Osteoblast (primary cell): Measurements from ENCODE around the gene NTRK2. TPM values are rescaled to one million over a fixed set of nuclear protein-coding genes. Genes with fewer than 3 reads are reported as not detected.

Source experiments
- DNase-seq: peaks from one replicate; pipeline ENCODE4 v3.0.0; 2011; ENCODE audit warnings: low spot score, mixed read lengths; ENCODE audit not compliant: insufficient read length; ENCODE audit errors: missing footprints
- H2AFZ ChIP-seq: 2 replicates; pipeline ENCODE4 v1.6.0; 2011; ENCODE audit warnings: mild to moderate bottlenecking, low read length
- H3K27ac ChIP-seq: 2 replicates; pipeline ENCODE4 v1.5.1; 2011; ENCODE audit warnings: mild to moderate bottlenecking, low read depth, low read length, moderate library complexity
- H3K27me3 ChIP-seq: 2 replicates; pipeline ENCODE4 v1.6.0; 2012; ENCODE audit warnings: mild to moderate bottlenecking, control low read depth, inconsistent platforms, low read length, moderate library complexity; ENCODE audit not compliant: insufficient read depth
- H3K36me3 ChIP-seq: 2 replicates; pipeline ENCODE4 v1.5.1; 2011; ENCODE audit warnings: mild to moderate bottlenecking, low read length, control low read depth, moderate library complexity; ENCODE audit not compliant: insufficient read depth
- H3K4me1 ChIP-seq: 2 replicates; pipeline ENCODE4 v1.5.1; 2011; ENCODE audit warnings: mild to moderate bottlenecking, low read length, control low read depth, moderate library complexity; ENCODE audit not compliant: insufficient read depth
- H3K4me2 ChIP-seq: 2 replicates; pipeline ENCODE4 v1.6.0; 2011; ENCODE audit warnings: mild to moderate bottlenecking, low read length; ENCODE audit not compliant: insufficient read depth
- H3K4me3 ChIP-seq: fragments of 200-600 bp; sonication (generic); 3 replicates; pipeline ENCODE4 v1.5.1; 2012; ENCODE audit warnings: mild to moderate bottlenecking, low read length, inconsistent platforms; ENCODE audit not compliant: insufficient read depth
- H3K79me2 ChIP-seq: 2 replicates; pipeline ENCODE4 v1.6.0; 2012; ENCODE audit warnings: mild to moderate bottlenecking, low read length, control low read depth, inconsistent platforms; ENCODE audit not compliant: insufficient read depth
- H3K9me3 ChIP-seq: 2 replicates; pipeline ENCODE4 v1.5.1; 2011; ENCODE audit warnings: low read depth, low read length, control low read depth
- H4K20me1 ChIP-seq: 2 replicates; pipeline ENCODE4 v1.6.0; 2012; ENCODE audit warnings: mild to moderate bottlenecking, low read length, control low read depth; ENCODE audit not compliant: insufficient read depth
- total RNA-seq: library from RNA; depleted of rRNA; stranded (reverse); fragments of >200 nt; gene quantifications from 2 replicates; pipeline ENCODE4 v1.2.3, GENCODE V29; 2012
- TF ChIP-seq, protein P1 (sequence below): IDR thresholded peaks from 2 replicates; pipeline ENCODE4 v1.5.1; 2011; ENCODE audit warnings: mild to moderate bottlenecking, low read depth, low read length, moderate library complexity; ENCODE audit errors: extremely low read depth

Gene NTRK2
- total RNA-seq, 1 donor = 3.3 TPM

DNA sequence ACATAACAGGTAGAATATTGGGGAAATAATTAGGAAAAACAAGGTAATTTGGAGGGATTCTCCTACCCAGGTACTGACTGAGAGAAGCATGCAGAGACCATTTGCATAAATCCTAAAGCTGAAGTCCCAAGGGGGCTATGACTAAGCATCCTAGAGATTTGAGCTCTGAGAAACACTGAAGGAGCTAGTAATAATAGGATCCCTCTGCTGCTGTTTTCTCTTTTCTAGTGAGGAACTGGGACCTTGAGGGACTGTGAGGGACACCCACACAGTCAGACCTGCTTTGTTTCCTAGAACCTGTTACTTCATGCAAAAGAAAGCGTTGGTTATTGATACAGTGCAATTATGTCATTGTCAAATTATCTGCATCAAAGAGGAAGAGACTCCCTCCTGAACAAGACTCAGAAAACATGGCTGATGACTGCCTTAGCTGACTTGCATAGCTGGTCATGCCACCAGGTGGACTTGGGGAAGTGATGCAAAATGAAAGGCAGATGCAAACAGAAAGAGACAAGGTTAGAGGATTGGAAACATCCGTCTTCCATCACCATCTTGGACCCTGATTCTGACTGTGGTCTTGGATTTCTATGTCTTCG is 335.4 kb downstream of the NTRK2 start:
- H3K27me3 ChIP-seq = no peaks in the 10 kb centered on the region
- H3K4me1 ChIP-seq = no peaks in the 10 kb centered on the region
- H4K20me1 ChIP-seq = no peaks in the 10 kb centered on the region
- no peaks in the 10 kb centered on the region for H3K36me3 ChIP-seq
- no peaks in the 10 kb centered on the region for H3K9me3 ChIP-seq
- H3K79me2 ChIP-seq = no peaks in the 10 kb centered on the region
- H3K4me3 ChIP-seq = no peak overlapping the region
- no peak overlapping the region for H2AFZ ChIP-seq
- no peak for DNase-seq
- TF ChIP-seq, protein P1, sequence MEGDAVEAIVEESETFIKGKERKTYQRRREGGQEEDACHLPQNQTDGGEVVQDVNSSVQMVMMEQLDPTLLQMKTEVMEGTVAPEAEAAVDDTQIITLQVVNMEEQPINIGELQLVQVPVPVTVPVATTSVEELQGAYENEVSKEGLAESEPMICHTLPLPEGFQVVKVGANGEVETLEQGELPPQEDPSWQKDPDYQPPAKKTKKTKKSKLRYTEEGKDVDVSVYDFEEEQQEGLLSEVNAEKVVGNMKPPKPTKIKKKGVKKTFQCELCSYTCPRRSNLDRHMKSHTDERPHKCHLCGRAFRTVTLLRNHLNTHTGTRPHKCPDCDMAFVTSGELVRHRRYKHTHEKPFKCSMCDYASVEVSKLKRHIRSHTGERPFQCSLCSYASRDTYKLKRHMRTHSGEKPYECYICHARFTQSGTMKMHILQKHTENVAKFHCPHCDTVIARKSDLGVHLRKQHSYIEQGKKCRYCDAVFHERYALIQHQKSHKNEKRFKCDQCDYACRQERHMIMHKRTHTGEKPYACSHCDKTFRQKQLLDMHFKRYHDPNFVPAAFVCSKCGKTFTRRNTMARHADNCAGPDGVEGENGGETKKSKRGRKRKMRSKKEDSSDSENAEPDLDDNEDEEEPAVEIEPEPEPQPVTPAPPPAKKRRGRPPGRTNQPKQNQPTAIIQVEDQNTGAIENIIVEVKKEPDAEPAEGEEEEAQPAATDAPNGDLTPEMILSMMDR = no peak
- no peak overlapping the region for H3K27ac ChIP-seq
- H3K4me2 ChIP-seq = no peak overlapping the region

DNA sequence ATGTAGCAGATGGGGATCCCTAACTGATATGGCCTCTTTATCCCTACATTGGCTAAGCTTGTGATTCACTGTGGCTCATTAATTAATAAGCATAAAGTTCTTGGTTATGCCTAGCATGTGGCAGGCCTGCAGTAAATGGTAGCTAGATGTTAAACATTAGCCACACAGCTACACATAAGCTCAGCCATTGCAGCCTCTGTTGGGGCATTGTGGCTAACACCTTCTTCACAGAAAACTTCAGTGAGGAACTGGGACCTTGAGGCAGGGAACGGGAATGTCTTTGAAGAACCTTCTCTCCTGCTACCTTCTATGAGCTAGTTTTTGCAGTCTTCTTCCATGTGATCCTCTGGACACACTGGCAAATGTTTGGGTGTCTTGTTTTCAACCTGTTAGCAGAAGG is 338.2 kb downstream of the NTRK2 start:
- H3K9me3 ChIP-seq = no peaks in the 10 kb centered on the region
- no peak overlapping the region for H2AFZ ChIP-seq
- no peak for DNase-seq
- H3K36me3 ChIP-seq = no peaks in the 10 kb centered on the region
- TF ChIP-seq, protein P1 = no peak
- no peak overlapping the region for H3K4me3 ChIP-seq
- H3K4me1 ChIP-seq = no peaks in the 10 kb centered on the region
- no peak overlapping the region for H3K4me2 ChIP-seq
- H3K79me2 ChIP-seq = no peaks in the 10 kb centered on the region
- no peaks in the 10 kb centered on the region for H3K27me3 ChIP-seq
- no peaks in the 10 kb centered on the region for H4K20me1 ChIP-seq
- no peak overlapping the region for H3K27ac ChIP-seq

DNA sequence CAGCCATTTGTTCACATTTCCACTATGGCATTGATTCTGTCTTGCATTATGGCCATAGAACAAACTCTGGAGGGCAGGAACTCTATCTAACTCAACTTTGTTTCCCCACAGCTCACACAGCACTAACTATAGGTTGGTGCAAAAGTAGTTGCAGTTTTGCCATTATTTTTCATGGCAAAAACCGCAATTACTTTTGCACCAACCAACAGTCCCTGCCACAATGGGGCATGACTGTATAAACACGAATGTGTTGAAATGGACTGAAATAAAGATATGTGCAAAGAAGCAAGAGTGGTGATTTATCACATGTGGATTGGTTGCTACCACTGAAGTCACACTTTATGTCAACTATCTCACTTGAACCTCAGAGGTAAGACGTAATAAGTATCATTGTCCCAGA is 338.7 kb downstream of the NTRK2 start:
- Histone ChIP-seq H3K4me2 (no peak overlapping the region), H3K4me3 (no peak overlapping the region), H3K9me3 (no peaks in the 10 kb centered on the region), H3K79me2 (no peaks in the 10 kb centered on the region), H3K27me3 (no peaks in the 10 kb centered on the region), H3K4me1 (no peaks in the 10 kb centered on the region), H2AFZ (no peak overlapping the region), H4K20me1 (no peaks in the 10 kb centered on the region), H3K36me3 (no peaks in the 10 kb centered on the region), H3K27ac (no peak overlapping the region)
- DNase-seq = no peak
- TF ChIP-seq, protein P1 = no peak

DNA sequence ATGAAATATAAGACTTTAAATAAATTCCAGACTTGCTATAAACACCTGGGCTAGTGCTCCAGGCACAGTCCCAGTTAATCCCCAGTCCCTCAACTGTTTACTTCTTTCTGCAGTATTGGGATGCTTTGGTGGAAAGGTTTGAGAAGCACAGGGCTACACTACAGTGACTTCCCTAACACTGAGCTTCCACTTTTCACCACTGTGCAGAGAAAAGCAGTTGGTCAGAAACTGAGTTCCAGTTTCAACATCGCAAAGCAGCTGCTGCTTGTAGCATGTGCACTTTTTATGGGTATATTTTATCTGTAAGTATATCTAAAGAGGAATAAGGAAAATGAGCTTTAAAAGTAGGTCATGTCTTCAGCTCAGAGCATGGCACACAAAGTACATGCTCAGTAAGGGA is 339.7 kb downstream of the NTRK2 start:
- no peak overlapping the region for H2AFZ ChIP-seq
- H3K36me3 ChIP-seq = no peaks in the 10 kb centered on the region
- no peaks in the 10 kb centered on the region for H3K79me2 ChIP-seq
- TF ChIP-seq, protein P1 = no peak
- no peak overlapping the region for H3K27ac ChIP-seq
- no peaks in the 10 kb centered on the region for H3K4me1 ChIP-seq
- H4K20me1 ChIP-seq = no peaks in the 10 kb centered on the region
- no peaks in the 10 kb centered on the region for H3K27me3 ChIP-seq
- H3K9me3 ChIP-seq = no peaks in the 10 kb centered on the region
- no peak overlapping the region for H3K4me3 ChIP-seq
- no peak for DNase-seq
- no peak overlapping the region for H3K4me2 ChIP-seq
